H1 (cell line): ENCODE results near the gene ELP5.

Experiments used
- CREB1 ChIP-seq: IDR thresholded peaks from 2 replicates; pipeline ENCODE4 v1.6.1; 2012; ENCODE audit warnings: inconsistent platforms
- EGR1 ChIP-seq: IDR thresholded peaks from 2 replicates; pipeline ENCODE4 v1.6.1; 2011; ENCODE audit warnings: low read depth, low read length, borderline replicate concordance
- EZH2 ChIP-seq: fragments of 200-600 bp; sonication (generic); IDR thresholded peaks from 2 replicates; pipeline ENCODE4 v1.7.1; 2012; ENCODE audit warnings: low read depth, mild to moderate bottlenecking, moderate library complexity, low read length, inconsistent platforms; ENCODE audit not compliant: severe bottlenecking
- HDAC2 ChIP-seq, 2 experiments: fragments of 300-600 bp in 1 of 2; sonication (generic) in 1 of 2; IDR thresholded peaks; 2 replicates each; pipeline ENCODE4 v1.6.1; 2011 to 2012; ENCODE audit warnings: low read depth in 2 of 2, low read length in 2 of 2, mild to moderate bottlenecking in 2 of 2, moderate library complexity in 2 of 2, borderline replicate concordance in 1 of 2, inconsistent platforms in 1 of 2
- TCF12 ChIP-seq: IDR thresholded peaks from 2 replicates; pipeline ENCODE4 v1.6.1; 2011; ENCODE audit warnings: low read depth, mild to moderate bottlenecking, low read length
- USF2 ChIP-seq: IDR thresholded peaks from 2 replicates; pipeline ENCODE4 v1.6.1; 2011; ENCODE audit warnings: low read length, improper control_type of control experiment

DNA sequence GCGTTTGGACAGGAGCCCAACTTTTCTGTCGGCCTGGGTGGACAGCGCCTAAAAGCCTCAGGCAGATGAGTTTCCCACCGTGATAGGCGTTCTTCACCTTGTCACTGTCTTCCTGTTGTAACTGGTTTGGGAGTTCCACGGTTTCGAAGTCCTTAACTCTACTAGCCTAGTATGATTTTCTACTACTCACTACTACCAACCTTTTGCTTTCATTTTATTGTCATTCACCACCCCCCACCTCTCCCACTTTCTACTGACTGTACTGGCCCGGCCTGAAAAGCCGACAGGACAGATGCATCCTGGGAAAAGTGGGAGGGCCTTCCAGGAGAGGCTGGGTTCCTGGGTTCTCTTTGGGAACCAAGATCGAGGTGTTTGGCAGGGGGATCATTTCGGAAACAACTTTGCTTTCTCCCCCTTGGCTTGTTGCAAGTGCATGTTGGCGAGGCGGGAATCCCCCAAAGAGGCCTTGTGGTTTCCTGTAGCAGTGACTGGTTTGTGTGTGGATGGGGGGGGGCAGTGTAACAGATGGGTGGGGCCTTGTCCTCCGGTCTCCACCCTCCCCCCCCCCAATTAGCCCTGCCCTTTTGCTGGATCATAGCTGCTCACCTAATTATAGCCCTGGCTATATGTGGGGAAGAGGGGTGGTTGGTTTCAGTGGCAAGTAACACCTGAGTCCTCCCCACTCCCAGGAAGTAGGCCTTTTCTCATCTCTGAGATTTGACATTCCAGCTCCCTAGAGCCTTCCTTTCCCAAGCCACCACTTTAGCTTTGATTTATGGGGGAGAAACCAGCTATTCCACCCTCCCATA, 56.8 kb downstream of the ELP5 start:
- TF ChIP-seq EZH2 (no peak), CREB1 (no peak), HDAC2 (IDR thresholded peaks at IDR 0.05; ENCODE audit: borderline replicate concordance in 1 of 2, low read depth in 2 of 2, low read length in 2 of 2) (no peak; a peak in 1 of 4 replicates), USF2 (no peak), EGR1 (no peak), TCF12 (no peak)
